ENCODE measurements around the gene JUP. TPM values are rescaled to one million over a fixed set of nuclear protein-coding genes. Genes with fewer than 3 reads are reported as not detected.

Gene JUP
- polyA plus RNA-seq, 1 donor from 2014 or later: 46.1 TPM

DNA sequence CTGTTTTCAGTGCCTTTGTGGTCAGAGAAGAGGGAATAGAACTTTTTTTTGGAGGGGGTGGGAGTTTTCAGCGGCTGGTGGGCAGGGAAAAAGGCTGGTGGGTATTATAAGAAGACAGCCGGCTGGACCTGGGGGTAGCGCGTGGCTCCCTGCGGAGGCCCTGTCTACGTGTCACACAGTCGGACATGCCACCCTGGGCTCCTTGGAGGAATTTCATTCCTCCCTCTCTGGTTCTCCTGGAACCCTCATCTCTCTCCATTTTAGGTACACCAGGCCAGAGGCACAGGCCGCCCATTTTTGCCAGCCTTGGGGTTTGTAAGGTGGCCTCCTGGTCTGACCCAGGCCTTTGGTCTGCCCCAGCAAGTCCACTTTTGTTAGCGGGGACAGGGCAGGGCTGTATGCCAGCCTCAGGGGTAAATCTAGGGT, 27.2 kb upstream of the JUP start:
- H2AFZ ChIP-seq (ENCODE audit: low read depth, low read length): no peak overlapping the region
- no peaks in the 10 kb centered on the region for H3F3A ChIP-seq (ENCODE audit: insufficient read depth, low read length, poor library complexity, severe bottlenecking)
- no peaks in the 10 kb centered on the region for H3K9me2 ChIP-seq (ENCODE audit: insufficient read depth, low read length)
- no peaks in the 10 kb centered on the region for H4K20me1 ChIP-seq (ENCODE audit: insufficient read depth)
- no peaks in the 10 kb centered on the region for H3K9me3 ChIP-seq (ENCODE audit: low read length)
- H3K36me3 ChIP-seq (ENCODE audit: insufficient read depth, low read length): no peaks in the 10 kb centered on the region
- H3K27ac ChIP-seq (ENCODE audit: low read length): no peak overlapping the region
- H3K79me2 ChIP-seq (replicated peaks; ENCODE audit: insufficient read depth, low read length): peaks cover 3% of the 10 kb centered on the region
- H3K9ac ChIP-seq (ENCODE audit: low read length): no peak overlapping the region
- H3K4me3 ChIP-seq (ENCODE audit: low read length): no peak overlapping the region
- H3K4me2 ChIP-seq (ENCODE audit: low read length): no peak overlapping the region
- TF ChIP-seq MXI1 (conservative IDR thresholded peaks at IDR 0.05; ENCODE audit: poor library complexity, severe bottlenecking): no peak
- no peaks in the 10 kb centered on the region for H3K27me3 ChIP-seq (ENCODE audit: insufficient read depth, low read depth, low read length)

DNA sequence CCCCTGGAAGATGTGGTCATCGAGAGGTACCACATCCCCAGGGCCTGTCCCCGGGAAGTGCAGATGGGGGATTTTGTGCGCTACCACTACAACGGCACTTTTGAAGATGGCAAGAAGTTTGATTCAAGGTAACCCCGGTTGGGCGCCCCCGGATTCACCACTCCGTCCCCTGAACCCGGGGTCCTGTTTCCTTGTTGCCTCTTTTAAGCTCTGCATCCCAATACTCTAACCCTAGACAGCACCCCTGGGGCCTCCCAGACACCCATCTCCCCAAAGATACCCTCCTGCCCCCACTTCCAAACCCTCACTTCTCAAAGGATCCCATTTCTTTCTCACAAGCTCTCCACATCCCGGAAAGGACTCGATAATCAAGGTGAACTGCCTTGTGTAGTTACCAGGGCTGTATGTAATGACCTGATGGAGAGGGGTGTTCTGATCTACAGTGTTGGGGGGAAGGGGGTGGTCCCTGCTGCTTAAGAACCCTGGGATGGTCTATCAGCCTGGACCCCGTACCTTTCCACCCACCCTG, 26.7 kb upstream of the JUP start:
- no peak overlapping the region for H2AFZ ChIP-seq (ENCODE audit: low read depth, low read length)
- no peaks in the 10 kb centered on the region for H3K9me2 ChIP-seq (ENCODE audit: insufficient read depth, low read length)
- no peak overlapping the region for H3K9ac ChIP-seq (ENCODE audit: low read length)
- no peak overlapping the region for H3K27ac ChIP-seq (ENCODE audit: low read length)
- TF ChIP-seq EZH2 (IDR thresholded peaks at IDR 0.05; ENCODE audit: borderline replicate concordance, insufficient read depth, low read length, poor library complexity, severe bottlenecking) (no peak), TAF1 (IDR thresholded peaks at IDR 0.05; ENCODE audit: low read depth) (no peak), SMC3 (conservative IDR thresholded peaks at IDR 0.05; ENCODE audit: poor library complexity) (no peak), RAD21 (conservative IDR thresholded peaks at IDR 0.05) (no peak), POLR2AphosphoS5 (IDR thresholded peaks at IDR 0.05) (no peak), MXI1 (conservative IDR thresholded peaks at IDR 0.05; ENCODE audit: poor library complexity, severe bottlenecking) (no peak), EP300 (conservative IDR thresholded peaks at IDR 0.05; ENCODE audit: poor library complexity, severe bottlenecking) (no peak)
- TF ChIP-seq, protein P1, sequence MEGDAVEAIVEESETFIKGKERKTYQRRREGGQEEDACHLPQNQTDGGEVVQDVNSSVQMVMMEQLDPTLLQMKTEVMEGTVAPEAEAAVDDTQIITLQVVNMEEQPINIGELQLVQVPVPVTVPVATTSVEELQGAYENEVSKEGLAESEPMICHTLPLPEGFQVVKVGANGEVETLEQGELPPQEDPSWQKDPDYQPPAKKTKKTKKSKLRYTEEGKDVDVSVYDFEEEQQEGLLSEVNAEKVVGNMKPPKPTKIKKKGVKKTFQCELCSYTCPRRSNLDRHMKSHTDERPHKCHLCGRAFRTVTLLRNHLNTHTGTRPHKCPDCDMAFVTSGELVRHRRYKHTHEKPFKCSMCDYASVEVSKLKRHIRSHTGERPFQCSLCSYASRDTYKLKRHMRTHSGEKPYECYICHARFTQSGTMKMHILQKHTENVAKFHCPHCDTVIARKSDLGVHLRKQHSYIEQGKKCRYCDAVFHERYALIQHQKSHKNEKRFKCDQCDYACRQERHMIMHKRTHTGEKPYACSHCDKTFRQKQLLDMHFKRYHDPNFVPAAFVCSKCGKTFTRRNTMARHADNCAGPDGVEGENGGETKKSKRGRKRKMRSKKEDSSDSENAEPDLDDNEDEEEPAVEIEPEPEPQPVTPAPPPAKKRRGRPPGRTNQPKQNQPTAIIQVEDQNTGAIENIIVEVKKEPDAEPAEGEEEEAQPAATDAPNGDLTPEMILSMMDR (IDR thresholded peaks at IDR 0.05; ENCODE audit: poor library complexity, severe bottlenecking): no peak
- TF ChIP-seq, protein P2, sequence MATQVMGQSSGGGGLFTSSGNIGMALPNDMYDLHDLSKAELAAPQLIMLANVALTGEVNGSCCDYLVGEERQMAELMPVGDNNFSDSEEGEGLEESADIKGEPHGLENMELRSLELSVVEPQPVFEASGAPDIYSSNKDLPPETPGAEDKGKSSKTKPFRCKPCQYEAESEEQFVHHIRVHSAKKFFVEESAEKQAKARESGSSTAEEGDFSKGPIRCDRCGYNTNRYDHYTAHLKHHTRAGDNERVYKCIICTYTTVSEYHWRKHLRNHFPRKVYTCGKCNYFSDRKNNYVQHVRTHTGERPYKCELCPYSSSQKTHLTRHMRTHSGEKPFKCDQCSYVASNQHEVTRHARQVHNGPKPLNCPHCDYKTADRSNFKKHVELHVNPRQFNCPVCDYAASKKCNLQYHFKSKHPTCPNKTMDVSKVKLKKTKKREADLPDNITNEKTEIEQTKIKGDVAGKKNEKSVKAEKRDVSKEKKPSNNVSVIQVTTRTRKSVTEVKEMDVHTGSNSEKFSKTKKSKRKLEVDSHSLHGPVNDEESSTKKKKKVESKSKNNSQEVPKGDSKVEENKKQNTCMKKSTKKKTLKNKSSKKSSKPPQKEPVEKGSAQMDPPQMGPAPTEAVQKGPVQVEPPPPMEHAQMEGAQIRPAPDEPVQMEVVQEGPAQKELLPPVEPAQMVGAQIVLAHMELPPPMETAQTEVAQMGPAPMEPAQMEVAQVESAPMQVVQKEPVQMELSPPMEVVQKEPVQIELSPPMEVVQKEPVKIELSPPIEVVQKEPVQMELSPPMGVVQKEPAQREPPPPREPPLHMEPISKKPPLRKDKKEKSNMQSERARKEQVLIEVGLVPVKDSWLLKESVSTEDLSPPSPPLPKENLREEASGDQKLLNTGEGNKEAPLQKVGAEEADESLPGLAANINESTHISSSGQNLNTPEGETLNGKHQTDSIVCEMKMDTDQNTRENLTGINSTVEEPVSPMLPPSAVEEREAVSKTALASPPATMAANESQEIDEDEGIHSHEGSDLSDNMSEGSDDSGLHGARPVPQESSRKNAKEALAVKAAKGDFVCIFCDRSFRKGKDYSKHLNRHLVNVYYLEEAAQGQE (IDR thresholded peaks at IDR 0.05; ENCODE audit: borderline replicate concordance): no peak
- H3K4me2 ChIP-seq (ENCODE audit: low read length): no peak overlapping the region
- H3K79me2 ChIP-seq (replicated peaks; ENCODE audit: insufficient read depth, low read length): peaks cover 3% of the 10 kb centered on the region
- H4K20me1 ChIP-seq (ENCODE audit: insufficient read depth): no peaks in the 10 kb centered on the region
- H3K27me3 ChIP-seq (ENCODE audit: insufficient read depth, low read depth, low read length): no peaks in the 10 kb centered on the region
- H3K9me3 ChIP-seq (ENCODE audit: low read length): no peaks in the 10 kb centered on the region
- peak overlapping the region; percentile 81 for H3K4me3 ChIP-seq (ENCODE audit: low read length)
- H3K36me3 ChIP-seq (ENCODE audit: insufficient read depth, low read length): no peaks in the 10 kb centered on the region
- no peaks in the 10 kb centered on the region for H3F3A ChIP-seq (ENCODE audit: insufficient read depth, low read length, poor library complexity, severe bottlenecking)

Measured in neural cell (in vitro differentiated cells).